GM19463 (cell line): ENCODE results near the gene DNAJB7.
"Not testable (repeated sequence)": the region's sequence is repeated elsewhere in the genome, so short reads cannot be mapped to it uniquely, and the experiment has no call there.

Experiments used
- ATAC-seq: cut with Tn5 transposase; IDR thresholded peaks from one replicate; pipeline ENCODE4 v1.9.1; 2021; ENCODE audit warnings: mild to moderate bottlenecking, moderate library complexity; ENCODE audit not compliant: unreplicated experiment

DNAJB7 gene

DNA sequence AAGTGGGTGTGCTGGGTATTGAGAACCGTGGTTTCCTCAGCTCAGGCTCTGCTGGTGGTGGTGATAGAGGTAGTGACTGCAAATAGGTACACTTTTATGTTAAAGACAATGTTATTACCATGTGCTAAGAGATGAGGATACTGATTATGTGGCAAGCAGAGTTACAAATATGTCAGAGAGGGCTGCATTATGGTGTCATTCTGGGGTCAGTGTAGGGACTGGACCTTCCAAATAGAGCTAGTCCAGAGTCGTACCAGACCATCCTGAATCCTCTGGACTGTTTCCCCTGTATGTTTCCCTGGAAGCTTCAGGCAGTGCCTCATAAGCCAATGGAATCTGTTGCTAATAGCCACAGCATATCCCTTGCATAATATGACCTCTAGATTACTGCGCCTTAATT is at the start of gene DNAJB7:
Gene DNAJB7 (minus strand): TSS at position 101 of the 400 bp plus-strand sequence. CDS start 119 bp downstream, outside the sequence.
- no peak for ATAC-seq

DNA sequence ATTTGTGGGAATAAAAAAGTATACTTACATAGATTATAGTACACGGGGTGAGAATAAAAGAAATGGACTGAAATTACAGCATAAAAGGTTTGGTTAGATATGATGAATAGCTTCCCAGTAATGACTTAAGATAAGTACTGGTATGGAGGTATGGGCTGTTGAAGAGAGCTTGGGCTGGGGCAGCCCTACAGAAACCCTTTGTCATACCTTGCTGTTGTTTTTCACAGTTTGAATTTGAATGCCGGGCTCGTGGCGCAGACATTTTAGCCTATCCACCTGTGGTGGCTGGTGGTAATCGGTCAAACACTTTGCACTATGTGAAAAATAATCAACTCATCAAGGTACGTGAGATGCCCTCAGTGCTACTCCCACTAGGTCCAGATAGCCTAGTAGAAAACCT is 47.0 kb upstream of the DNAJB7 start:
- no peak for ATAC-seq

- ATAC-seq, result no peak
Observed at GRCh38 chr22:40904101-40904500, 42.2 kb upstream of the DNAJB7 start.

- no peak for ATAC-seq
Observed at GRCh38 chr22:40898850-40899357, 37.0 kb upstream of the DNAJB7 start.

- no peak for ATAC-seq
Observed at GRCh38 chr22:40894417-40894816, 32.5 kb upstream of the DNAJB7 start.

GRCh38 chr22:40890881-40891280 is 29.0 kb upstream of the DNAJB7 start:
- ATAC-seq, result no peak

DNA sequence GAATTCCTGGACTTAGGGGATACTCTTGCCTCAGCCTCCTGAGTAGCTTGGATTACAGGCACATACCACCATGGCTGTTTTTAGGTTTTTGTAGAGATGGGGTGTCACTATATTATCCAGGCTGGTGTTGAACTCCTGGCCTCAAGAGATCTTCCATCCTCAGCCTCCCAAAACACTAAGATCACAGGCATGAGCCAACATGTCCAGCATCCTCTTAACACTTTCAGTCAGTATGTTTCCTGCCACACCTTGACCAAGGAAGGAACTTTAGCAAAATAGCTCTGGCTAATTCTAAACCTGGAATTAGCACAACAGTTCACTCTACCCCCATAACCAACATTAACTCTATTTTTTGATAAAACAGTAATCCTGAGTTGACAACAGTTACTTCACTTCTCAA is 27.2 kb upstream of the DNAJB7 start:
- ATAC-seq, result no peak

DNA sequence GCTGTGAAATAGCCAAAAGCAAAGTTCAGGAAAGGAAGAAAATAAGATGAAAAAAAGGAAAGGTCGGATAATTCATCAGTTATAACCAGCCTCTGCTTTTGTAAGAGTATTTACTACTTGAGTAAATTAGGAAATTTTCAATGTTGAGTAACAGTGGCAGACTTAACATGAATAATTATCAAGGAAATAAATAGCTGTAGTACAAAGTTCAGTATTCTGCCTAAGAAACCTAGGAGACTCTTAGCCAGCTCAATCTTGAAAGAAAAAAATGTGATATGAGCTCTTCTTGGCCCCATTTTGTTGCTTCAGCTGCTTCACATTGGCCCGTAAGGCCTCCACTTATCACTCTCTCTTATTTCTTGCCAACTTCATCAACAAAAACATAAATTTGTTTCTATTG is 17.0 kb upstream of the DNAJB7 start:
- no peak for ATAC-seq

- ATAC-seq, result no peak
Observed at GRCh38 chr22:40877488-40877887, 15.6 kb upstream of the DNAJB7 start.

GRCh38 chr22:40876907-40877306 is 15.0 kb upstream of the DNAJB7 start:
- no peak for ATAC-seq

DNA sequence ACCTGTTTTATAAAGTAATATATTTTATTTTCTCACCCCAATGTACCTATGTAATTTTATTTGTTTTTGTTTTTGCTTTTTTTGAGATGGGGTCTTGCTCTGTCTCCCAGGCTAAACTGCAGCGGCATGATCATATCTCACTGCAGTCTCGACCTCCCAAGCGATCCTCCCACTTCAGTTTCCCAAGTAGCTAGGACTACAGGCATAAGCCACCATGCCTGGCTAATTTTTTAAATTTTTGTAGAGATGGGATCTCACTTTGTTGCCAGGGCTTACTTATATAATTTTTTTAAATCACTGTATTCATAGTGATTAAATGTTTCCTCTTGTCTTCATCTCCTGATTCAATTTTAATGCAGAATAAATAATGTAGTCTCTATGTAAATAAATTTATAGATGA is 13.2 kb upstream of the DNAJB7 start:
- no peak for ATAC-seq

DNA sequence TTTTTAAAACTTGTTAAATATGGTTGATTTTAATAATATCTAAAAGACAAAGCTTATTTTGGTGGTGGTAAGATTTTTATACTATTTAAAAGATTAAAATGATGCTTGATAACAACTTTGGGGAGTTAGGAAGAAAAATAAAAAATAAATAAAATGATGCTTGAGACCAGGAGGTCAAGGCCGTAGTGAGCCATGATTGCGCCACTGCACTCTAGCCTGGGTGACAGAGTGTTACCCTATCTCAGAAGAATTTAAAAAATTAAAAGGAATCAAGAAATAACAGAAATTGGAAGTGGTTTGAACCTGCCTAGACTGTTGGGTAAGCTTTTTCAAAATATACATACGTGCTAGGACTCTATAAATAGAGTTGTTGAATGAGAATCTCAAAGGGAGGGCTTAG is 12.1 kb upstream of the DNAJB7 start:
- ATAC-seq, result no peak

- ATAC-seq, result not testable (repeated sequence)
Observed at GRCh38 chr22:40868379-40868778, 6.5 kb upstream of the DNAJB7 start.

DNA sequence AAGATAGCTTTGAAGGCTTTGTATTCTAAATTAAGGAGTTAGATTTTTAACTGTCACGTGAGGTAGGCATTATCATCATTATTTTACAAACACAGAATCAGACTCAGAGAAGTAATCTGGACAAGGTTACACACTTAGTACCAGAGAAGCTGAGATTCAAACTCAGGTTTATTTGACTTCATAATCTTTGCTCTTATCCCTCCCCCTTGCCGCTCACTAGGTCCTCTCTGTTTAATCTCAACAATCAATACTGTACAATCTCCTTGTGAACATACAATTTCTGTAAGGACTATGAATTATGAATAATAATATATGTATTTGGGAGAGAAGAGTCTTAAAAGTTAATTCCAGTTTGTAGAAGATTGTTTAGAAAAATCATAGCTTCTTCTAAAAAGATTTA is 5.2 kb upstream of the DNAJB7 start:
- no peak for ATAC-seq

DNA sequence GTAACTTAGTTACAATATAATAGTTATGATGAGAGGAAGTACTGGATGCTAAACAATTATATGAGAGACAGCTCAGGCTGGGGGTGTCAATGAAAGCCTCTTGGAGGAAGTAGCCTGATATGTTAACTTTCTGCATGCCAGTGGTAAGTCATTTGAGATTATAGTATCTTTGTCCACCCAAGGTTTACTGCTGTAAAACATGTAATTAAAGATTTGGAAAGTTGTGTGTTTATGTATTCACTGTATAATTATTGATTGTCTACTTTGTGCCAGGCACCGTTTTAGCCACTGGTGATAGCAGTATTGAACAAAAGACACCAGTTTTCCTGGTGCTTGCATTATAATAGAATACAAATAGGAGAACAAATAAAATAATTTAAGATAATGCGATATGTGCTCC is 624 bp upstream of the DNAJB7 start:
- no peak for ATAC-seq

DNA sequence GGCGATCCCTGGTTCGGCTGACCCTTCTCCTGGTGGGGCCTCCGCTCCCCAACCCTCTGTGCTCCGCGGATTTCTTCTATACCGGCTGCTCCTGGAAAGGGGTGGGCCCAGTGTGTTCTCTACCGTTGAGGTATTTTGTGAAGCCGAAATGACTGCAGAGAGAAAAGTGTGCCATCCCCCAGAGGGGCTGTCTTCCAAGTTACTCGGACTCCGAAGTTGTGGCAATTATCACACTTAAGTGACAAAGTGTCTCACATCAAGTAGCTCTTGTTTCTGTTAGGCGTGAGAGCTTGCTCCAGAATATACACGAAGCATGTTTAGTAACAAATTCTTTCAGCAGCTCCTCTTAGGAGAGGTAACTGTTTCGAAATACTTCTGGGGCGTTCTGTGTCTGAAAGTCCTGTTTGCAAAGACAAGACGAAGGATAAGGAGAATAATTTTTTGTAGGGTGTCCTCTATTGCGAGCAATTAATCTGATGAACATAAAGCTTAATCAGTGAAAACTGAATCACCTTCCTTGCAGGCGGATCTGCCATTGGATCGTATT is 4.5 kb downstream of the DNAJB7 start:
- ATAC-seq, result no peak

- ATAC-seq, result peak; percentile 89
Observed at GRCh38 chr22:40856513-40857308, 5.2 kb downstream of the DNAJB7 start, which contains the start of the genes ST13 and XPNPEP3. ST13 (minus strand) TSS chr22:40856639; CDS start chr22:40856540, 99 bp downstream. XPNPEP3 (plus strand) TSS chr22:40857148; CDS start chr22:40857182, 34 bp downstream.

GRCh38 chr22:40855979-40856512 is 5.9 kb downstream of the DNAJB7 start:
- ATAC-seq, result peak; percentile 18

- ATAC-seq, result no peak
Observed at GRCh38 chr22:40855071-40855978, 6.6 kb downstream of the DNAJB7 start.

DNA sequence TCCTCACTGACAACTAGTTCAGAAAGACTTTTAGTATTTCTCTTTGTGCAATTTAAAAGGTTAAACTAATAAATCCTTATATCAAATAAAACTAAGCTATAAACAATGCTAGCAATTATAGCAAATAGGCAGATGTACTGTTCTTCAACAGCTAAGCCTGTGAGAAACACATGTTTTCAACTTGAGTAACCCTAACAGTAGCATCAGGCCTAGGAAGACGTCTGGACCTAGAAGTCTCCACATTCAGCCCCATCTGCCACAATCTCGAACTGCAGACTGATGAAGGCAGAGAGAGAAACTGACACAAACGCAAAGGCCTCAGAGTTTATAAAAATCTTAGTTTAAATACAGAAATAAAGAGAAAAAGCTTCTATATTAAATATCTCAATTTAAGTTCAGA is 8.0 kb downstream of the DNAJB7 start:
- ATAC-seq, result no peak

DNA sequence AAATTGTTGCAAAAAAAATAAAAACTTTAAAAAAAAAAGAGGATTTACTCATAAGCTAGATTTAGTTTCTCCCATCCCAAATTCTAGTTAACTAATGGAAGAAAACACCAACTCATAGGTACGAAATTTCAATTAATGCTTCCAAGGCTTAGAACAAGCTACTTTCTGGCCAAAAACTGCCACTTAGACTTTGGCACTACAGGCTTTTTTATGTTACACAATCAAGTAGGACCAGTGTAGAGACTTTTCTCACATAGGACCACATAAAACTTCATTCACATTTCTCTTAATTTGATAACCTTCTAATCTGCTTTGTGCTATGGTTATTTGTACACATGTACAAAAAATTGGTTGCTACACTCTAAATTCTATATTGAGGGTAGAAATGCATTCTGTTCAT is 8.6 kb downstream of the DNAJB7 start:
- no peak for ATAC-seq
